ENCODE measurements around the gene PDZD4.

Gene PDZD4

GRCh38 chrX:153797415-153798015 is 32.8 kb downstream of the PDZD4 start:
- TF ChIP-seq REST (IDR thresholded peaks at IDR 0.05; ENCODE audit: low read depth) (no peak), MAX (IDR thresholded peaks at IDR 0.05) (no peak), ZBTB7A (IDR thresholded peaks at IDR 0.05; ENCODE audit: low read depth) (no peak), USF1 (IDR thresholded peaks at IDR 0.05) (no peak), TCF12 (IDR thresholded peaks at IDR 0.05; ENCODE audit: low read depth) (no peak), RAD21 (IDR thresholded peaks at IDR 0.05; ENCODE audit: low read depth) (no peak)

- TF ChIP-seq CEBPB (IDR thresholded peaks at IDR 0.05) (no peak), FOXM1 (IDR thresholded peaks at IDR 0.05; ENCODE audit: borderline replicate concordance, low read depth) (no peak), NFIC (IDR thresholded peaks at IDR 0.05) (no peak), ZBTB7A (IDR thresholded peaks at IDR 0.05; ENCODE audit: low read depth) (no peak), YY1 (IDR thresholded peaks at IDR 0.05; ENCODE audit: low read depth) (no peak), TEAD4 (IDR thresholded peaks at IDR 0.05) (no peak), EGR1 (IDR thresholded peaks at IDR 0.05) (no peak), TCF12 (IDR thresholded peaks at IDR 0.05; ENCODE audit: low read depth) (no peak), MAX (IDR thresholded peaks at IDR 0.05) (no peak), RAD21 (IDR thresholded peaks at IDR 0.05; ENCODE audit: low read depth) (no peak), CREB1 (IDR thresholded peaks at IDR 0.05; ENCODE audit: low read depth) (no peak), REST (IDR thresholded peaks at IDR 0.05; ENCODE audit: low read depth) (no peak), EP300 (IDR thresholded peaks at IDR 0.05; ENCODE audit: borderline replicate concordance) (no peak), USF1 (IDR thresholded peaks at IDR 0.05) (no peak), TAF1 (IDR thresholded peaks at IDR 0.05; ENCODE audit: low read depth) (no peak)
Measured at GRCh38 chrX:153794897-153795816, 35.2 kb downstream of the PDZD4 start.

- TF ChIP-seq TAF1 (IDR thresholded peaks at IDR 0.05; ENCODE audit: low read depth) (peak; percentile 62), CEBPB (IDR thresholded peaks at IDR 0.05) (no peak), MAX (IDR thresholded peaks at IDR 0.05) (peak; percentile 95), USF1 (IDR thresholded peaks at IDR 0.05) (no peak), RAD21 (IDR thresholded peaks at IDR 0.05; ENCODE audit: low read depth) (no peak), EP300 (IDR thresholded peaks at IDR 0.05; ENCODE audit: borderline replicate concordance) (no peak), FOXM1 (IDR thresholded peaks at IDR 0.05; ENCODE audit: borderline replicate concordance, low read depth) (no peak), EGR1 (IDR thresholded peaks at IDR 0.05) (no peak), YY1 (IDR thresholded peaks at IDR 0.05; ENCODE audit: low read depth) (peak; percentile 91), ZBTB7A (IDR thresholded peaks at IDR 0.05; ENCODE audit: low read depth) (0 out of 2 replicates have a peak, but pooled peaks have one; percentile 27), CREB1 (IDR thresholded peaks at IDR 0.05; ENCODE audit: low read depth) (peak; percentile 81)
Measured at GRCh38 chrX:153794018-153794896, 36.1 kb downstream of the PDZD4 start, which contains the start of the genes IDH3G and SSR4. Gene IDH3G, minus strand, starts transcription at chrX:153794375. Its CDS starts 49 bp downstream, at chrX:153794326. Gene SSR4, plus strand, starts transcription at chrX:153794668. Its CDS starts 20 bp downstream, at chrX:153794688.

GRCh38 chrX:153793291-153793690 is 37.1 kb downstream of the PDZD4 start:
- TF ChIP-seq USF1 (IDR thresholded peaks at IDR 0.05), result no peak
- no peak for TF ChIP-seq CREB1 (IDR thresholded peaks at IDR 0.05; ENCODE audit: low read depth)
- TF ChIP-seq ZBTB7A (IDR thresholded peaks at IDR 0.05; ENCODE audit: low read depth), result no peak
- no peak for TF ChIP-seq EP300 (IDR thresholded peaks at IDR 0.05; ENCODE audit: borderline replicate concordance)

Measured in Ishikawa (cell line).